H9 (cell line): ENCODE data around the gene MNAT1. TPM values are rescaled to one million over a fixed set of nuclear protein-coding genes. Genes with fewer than 3 reads are reported as not detected.

ENCODE experiments used
- DNase-seq: peaks from one replicate; pipeline ENCODE4 v3.0.0-alpha.2; 2017
- H2AFZ ChIP-seq: one replicate; pipeline ENCODE4 v1.6.1; 2013; ENCODE audit warnings: mild to moderate bottlenecking, low read length, control low read depth, moderate library complexity
- H2AK5ac ChIP-seq: 2 replicates; pipeline ENCODE4 v1.6.1; 2013; ENCODE audit warnings: low read length, control low read depth, mixed read lengths; ENCODE audit not compliant: insufficient read length
- H2BK120ac ChIP-seq: one replicate; pipeline ENCODE4 v1.6.1; 2013; ENCODE audit warnings: low read depth, mild to moderate bottlenecking, low read length, control low read depth, inconsistent platforms; ENCODE audit not compliant: poor library complexity, severe bottlenecking
- H2BK12ac ChIP-seq: 2 replicates; pipeline ENCODE4 v1.6.1; 2013; ENCODE audit warnings: low read length, control low read depth, mixed read lengths, low read depth; ENCODE audit not compliant: insufficient read length
- H2BK15ac ChIP-seq: 2 replicates; pipeline ENCODE4 v1.6.1; 2013; ENCODE audit warnings: low read depth, low read length, control low read depth
- H2BK20ac ChIP-seq: one replicate; pipeline ENCODE4 v1.6.1; 2013; ENCODE audit warnings: low read depth, mild to moderate bottlenecking, low read length, control low read depth, inconsistent platforms; ENCODE audit not compliant: poor library complexity, severe bottlenecking
- H2BK5ac ChIP-seq: 2 replicates; pipeline ENCODE4 v1.6.1; 2013; ENCODE audit warnings: low read length, control low read depth, mixed read lengths; ENCODE audit not compliant: insufficient read length
- H3K14ac ChIP-seq: 2 replicates; pipeline ENCODE4 v1.6.1; 2013; ENCODE audit warnings: low read length, control low read depth; ENCODE audit not compliant: insufficient read depth
- H3K18ac ChIP-seq: 2 replicates; pipeline ENCODE4 v1.6.1; 2013; ENCODE audit warnings: low read depth, mild to moderate bottlenecking, mixed read lengths, low read length, control low read depth; ENCODE audit not compliant: insufficient read length
- H3K23ac ChIP-seq: 2 replicates; pipeline ENCODE4 v1.6.1; 2013; ENCODE audit warnings: low read length, control low read depth, mixed read lengths, low read depth; ENCODE audit not compliant: insufficient read length
- H3K23me2 ChIP-seq: 2 replicates; pipeline ENCODE4 v1.6.1; 2013; ENCODE audit warnings: low read depth, mild to moderate bottlenecking, mixed read lengths, low read length, control low read depth; ENCODE audit not compliant: insufficient read length, poor library complexity, severe bottlenecking
- H3K27ac ChIP-seq: 2 replicates; pipeline ENCODE4 v1.5.1; 2013; ENCODE audit warnings: low read length, control low read depth, mixed read lengths, low read depth; ENCODE audit not compliant: insufficient read length
- H3K27me3 ChIP-seq: 2 replicates; pipeline ENCODE4 v1.6.1; 2013; ENCODE audit warnings: low read length, control low read depth, inconsistent platforms; ENCODE audit not compliant: insufficient read depth
- H3K4ac ChIP-seq: 2 replicates; pipeline ENCODE4 v1.6.1; 2013; ENCODE audit warnings: low read depth, mild to moderate bottlenecking, control low read depth, inconsistent platforms, low read length, moderate library complexity
- H3K4me1 ChIP-seq: 2 replicates; pipeline ENCODE4 v1.6.1; 2013; ENCODE audit warnings: low read length, control low read depth, inconsistent platforms; ENCODE audit not compliant: insufficient read depth
- H3K4me2 ChIP-seq: 2 replicates; pipeline ENCODE4 v1.6.1; 2013; ENCODE audit warnings: low read length, control low read depth, mixed read lengths; ENCODE audit not compliant: insufficient read length, insufficient read depth
- H3K56ac ChIP-seq: 2 replicates; pipeline ENCODE4 v1.6.1; 2013; ENCODE audit warnings: low read depth, mild to moderate bottlenecking, mixed read lengths, low read length, control low read depth; ENCODE audit not compliant: insufficient read length
- H3K79me1 ChIP-seq: 2 replicates; pipeline ENCODE4 v1.6.1; 2013; ENCODE audit warnings: low read depth, mild to moderate bottlenecking, moderate library complexity, low read length, control low read depth, inconsistent platforms; ENCODE audit not compliant: insufficient read depth, poor library complexity, severe bottlenecking
- H3K79me2 ChIP-seq: 2 replicates; pipeline ENCODE4 v1.6.1; 2013; ENCODE audit warnings: low read length, control low read depth, inconsistent platforms; ENCODE audit not compliant: insufficient read depth
- H3K9ac ChIP-seq: 2 replicates; pipeline ENCODE4 v1.6.1; 2013; ENCODE audit warnings: low read length, control low read depth, mixed read lengths; ENCODE audit not compliant: insufficient read length; ENCODE audit errors: extremely low read depth
- H3K9me3 ChIP-seq: one replicate; pipeline ENCODE4 v1.6.1; 2013; ENCODE audit warnings: low read depth, low read length, inconsistent platforms; ENCODE audit not compliant: control insufficient read depth
- H3T11ph ChIP-seq: one replicate; pipeline ENCODE4 v1.6.1; 2013; ENCODE audit warnings: mild to moderate bottlenecking, low read length, control low read depth, inconsistent platforms
- H4K20me1 ChIP-seq: one replicate; pipeline ENCODE4 v1.6.1; 2013; ENCODE audit not compliant: control insufficient read depth, insufficient read length, insufficient read depth
- H4K5ac ChIP-seq: 2 replicates; pipeline ENCODE4 v1.6.1; 2013; ENCODE audit warnings: low read depth, mild to moderate bottlenecking, mixed read lengths, low read length, control low read depth; ENCODE audit not compliant: insufficient read length
- H4K8ac ChIP-seq: replicated peaks from 2 replicates; pipeline ENCODE4 v1.6.1; 2013; ENCODE audit warnings: low read length, control low read depth, mixed read lengths, low read depth; ENCODE audit not compliant: insufficient read length
- H4K91ac ChIP-seq: 2 replicates; pipeline ENCODE4 v1.6.1; 2013; ENCODE audit warnings: low read depth, mild to moderate bottlenecking, moderate library complexity, mixed read lengths, low read length, control low read depth; ENCODE audit not compliant: insufficient read length
- H3K27ac Mint-ChIP-seq, 3 experiments: 2 replicates in 2 of 3; 3 replicates in 1 of 3; pipeline ENCODE4 v1.8.0; 2020 to 2021; ENCODE audit warnings: mixed read lengths in 3 of 3, mild to moderate bottlenecking in 1 of 3, moderate library complexity in 1 of 3
- H3K27me3 Mint-ChIP-seq: 2 replicates; pipeline ENCODE4 v1.8.0; 2021; ENCODE audit warnings: low read depth, mild to moderate bottlenecking, moderate library complexity, mixed read lengths
- H3K36me3 Mint-ChIP-seq, 3 experiments: 2 replicates in 2 of 3; 3 replicates in 1 of 3; pipeline ENCODE4 v1.8.0; 2020 to 2021; ENCODE audit warnings: low read depth in 3 of 3, mixed read lengths in 3 of 3; ENCODE audit not compliant: insufficient read depth in 1 of 3
- H3K4me1 Mint-ChIP-seq, 2 experiments: 2 replicates each; pipeline ENCODE4 v1.8.0; 2020; ENCODE audit warnings: mixed read lengths in 2 of 2
- H3K4me3 Mint-ChIP-seq, 2 experiments: 2 replicates in 1 of 2; 3 replicates in 1 of 2; pipeline ENCODE4 v1.8.0; 2020 to 2021; ENCODE audit warnings: mild to moderate bottlenecking in 2 of 2, mixed read lengths in 2 of 2, moderate library complexity in 1 of 2
- H3K9me3 Mint-ChIP-seq, 2 experiments: 2 replicates in 1 of 2; 3 replicates in 1 of 2; pipeline ENCODE4 v1.8.0; 2020; ENCODE audit warnings: mild to moderate bottlenecking in 2 of 2, mixed read lengths in 2 of 2, moderate library complexity in 1 of 2
- WGBS: extraction: QIAGEN DNeasy Blood & Tissue Kit; methylation state at CpG from one replicate; pipeline ENCODE4 v1.1.7; 2013; ENCODE audit warnings: missing lambda C conversion rate, low lambda C conversion rate, mixed read lengths; ENCODE audit not compliant: insufficient read length; ENCODE audit errors: extremely low coverage; 5-methylcytosine and 5-hydroxymethylcytosine counted together
- long read RNA-seq: library from polyadenylated mRNA; unstranded; transcript quantifications from one replicate; pipeline ENCODE4 v2.0.0, GENCODE V29; 2020
- total RNA-seq: library from RNA; stranded (reverse); gene quantifications from 2 replicates; pipeline ENCODE4 v1.2.1, GENCODE V29; 2021
- TF ChIP-seq, protein P1 (sequence below): fragments of 200-600 bp; sonication (generic); conservative IDR thresholded peaks from 3 replicates; pipeline ENCODE4 v1.8.0; 2021; ENCODE audit warnings: antibody characterized with exemption, mild to moderate bottlenecking

MNAT1 gene
- 43.1 and 47.4 TPM in 2 replicates for total RNA-seq
- long read RNA-seq, transcript MNAT1-208 (4 exons, 1,097 nt), result minor isoform, 6 of 74 reads
- long read RNA-seq, transcript MNAT1-201 (8 exons, 2,635 nt), result major isoform, 48 of 74 reads
- long read RNA-seq, partial matches to known transcripts, result 9 of 74 reads
- long read RNA-seq, other reads (novel, unspliced or antisense), result 11 of 74 reads

DNA sequence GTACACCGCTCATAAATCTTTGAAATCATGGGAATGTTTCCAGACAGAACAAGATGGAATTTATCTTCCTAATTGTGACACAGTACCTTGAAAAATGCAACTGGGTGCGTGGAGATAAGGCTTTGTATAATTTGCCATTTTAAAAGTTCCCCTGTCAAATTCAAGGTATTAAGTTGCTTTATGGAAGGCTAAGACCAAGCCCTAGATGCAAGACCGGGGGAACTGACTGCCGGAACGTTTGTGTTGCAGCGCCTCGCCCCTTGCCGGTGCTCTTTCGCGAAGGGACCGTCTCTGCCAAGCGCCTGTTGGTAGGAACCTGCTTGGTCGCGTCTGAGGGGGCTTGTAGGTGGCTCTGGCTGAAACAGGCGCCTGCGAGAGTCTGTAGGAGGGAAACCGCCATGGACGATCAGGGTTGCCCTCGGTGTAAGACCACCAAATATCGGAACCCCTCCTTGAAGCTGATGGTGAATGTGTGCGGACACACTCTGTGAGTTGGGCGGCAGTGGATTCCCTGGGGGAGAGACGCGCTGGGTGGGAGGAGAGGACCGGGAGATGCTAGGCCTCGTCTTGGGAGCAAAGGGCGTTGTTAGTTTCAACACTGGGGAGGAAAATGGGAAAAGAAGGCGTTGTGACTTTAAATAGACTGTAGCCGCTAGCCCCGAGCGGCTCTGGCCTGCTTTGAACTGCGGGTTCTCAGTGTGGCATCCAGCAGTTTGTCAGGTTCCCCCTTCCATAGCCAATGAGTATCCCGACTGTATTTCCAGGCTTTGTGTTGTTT lies at the start of gene MNAT1:
Gene MNAT1, plus strand, starts transcription at position 297 of the 778 bp plus-strand sequence. Its CDS starts 102 bp downstream, at position 399.
- Histone ChIP-seq H2BK20ac (no peak within 1 kb of the TSS), H3T11ph (no peak within 1 kb of the TSS), H3K18ac (no peak within 1 kb of the TSS), H2AFZ (no peak within 1 kb of the TSS), H3K56ac (no peak within 1 kb of the TSS), H3K23me2 (peaks cover 3% of the 10 kb centered on the region), H2AK5ac (no peak within 1 kb of the TSS), H3K4me2 (peak within 1 kb of the TSS; percentile 55), H2BK15ac (no peak within 1 kb of the TSS), H4K20me1 (no peaks in the 10 kb centered on the region), H4K5ac (no peak within 1 kb of the TSS), H3K79me1 (no peaks in the 10 kb centered on the region), H4K91ac (no peak within 1 kb of the TSS), H2BK120ac (no peak within 1 kb of the TSS), H3K79me2 (peaks cover 7% of the 10 kb centered on the region; the same call in 1 of the 2 replicates), H2BK5ac (no peak within 1 kb of the TSS), H4K8ac (peak within 1 kb of the TSS; percentile 3), H2BK12ac (no peak within 1 kb of the TSS), H3K14ac (peak within 1 kb of the TSS; percentile 66; the same call in 1 of the 2 replicates), H3K27ac (no peak within 1 kb of the TSS), H3K4me1 (no peaks in the 10 kb centered on the region), H3K9me3 (no peaks in the 10 kb centered on the region), H3K23ac (no peak within 1 kb of the TSS), H3K27me3 (no peaks in the 10 kb centered on the region), H3K4ac (no peak within 1 kb of the TSS), H3K9ac (peak within 1 kb of the TSS; percentile 90)
- H3K36me3 Mint-ChIP-seq, result peaks cover 0 to 3% (median 0%) of the 10 kb centered on the region in 3 experiments; a peak in 2 of 7 replicates
- H3K27ac Mint-ChIP-seq, result peak within 1 kb of the TSS; percentile 98 to 99 (median 98)
- TF ChIP-seq, protein P1, sequence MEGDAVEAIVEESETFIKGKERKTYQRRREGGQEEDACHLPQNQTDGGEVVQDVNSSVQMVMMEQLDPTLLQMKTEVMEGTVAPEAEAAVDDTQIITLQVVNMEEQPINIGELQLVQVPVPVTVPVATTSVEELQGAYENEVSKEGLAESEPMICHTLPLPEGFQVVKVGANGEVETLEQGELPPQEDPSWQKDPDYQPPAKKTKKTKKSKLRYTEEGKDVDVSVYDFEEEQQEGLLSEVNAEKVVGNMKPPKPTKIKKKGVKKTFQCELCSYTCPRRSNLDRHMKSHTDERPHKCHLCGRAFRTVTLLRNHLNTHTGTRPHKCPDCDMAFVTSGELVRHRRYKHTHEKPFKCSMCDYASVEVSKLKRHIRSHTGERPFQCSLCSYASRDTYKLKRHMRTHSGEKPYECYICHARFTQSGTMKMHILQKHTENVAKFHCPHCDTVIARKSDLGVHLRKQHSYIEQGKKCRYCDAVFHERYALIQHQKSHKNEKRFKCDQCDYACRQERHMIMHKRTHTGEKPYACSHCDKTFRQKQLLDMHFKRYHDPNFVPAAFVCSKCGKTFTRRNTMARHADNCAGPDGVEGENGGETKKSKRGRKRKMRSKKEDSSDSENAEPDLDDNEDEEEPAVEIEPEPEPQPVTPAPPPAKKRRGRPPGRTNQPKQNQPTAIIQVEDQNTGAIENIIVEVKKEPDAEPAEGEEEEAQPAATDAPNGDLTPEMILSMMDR, result no peak
- peaks cover 7% of the 10 kb centered on the region for H3K27me3 Mint-ChIP-seq
- H3K9me3 Mint-ChIP-seq, result no peaks in the 10 kb centered on the region; a peak in 1 of 5 replicates
- whole genome bisulfite sequencing, result no CpG with 5 or more reads among the region's 33 CpGs
- DNase-seq, result peak; percentile 88
- peaks cover 11 to 17% of the 10 kb centered on the region in 2 experiments for H3K4me1 Mint-ChIP-seq
- peak within 1 kb of the TSS; percentile 98 for H3K4me3 Mint-ChIP-seq
